B cell (primary cell): ENCODE results near the gene TDO2. TPM values are rescaled to one million over a fixed set of nuclear protein-coding genes. Genes with fewer than 3 reads are reported as not detected.

Source experiments
- ATAC-seq: fragments of 200-7000 bp; cut with Tn5 transposase; one replicate; pipeline ENCODE4 v1.10.0; 2021; ENCODE audit warnings: low read depth, mild to moderate bottlenecking, moderate number of reproducible peaks, moderate library complexity
- CTCF ChIA-PET: fragments of 350-600 bp; sonication (Branson Sonifier 250); formaldehyde crosslinking; loops from one replicate; lab custom pipeline; 2021; ENCODE audit warnings: antibody characterized with exemption, inconsistent platforms; lab: Charles Lee
- POLR2A ChIA-PET: fragments of 350-600 bp; sonication (Branson Sonifier 250); formaldehyde crosslinking; loops from one replicate; lab custom pipeline; 2021; ENCODE audit warnings: antibody characterized with exemption; lab: Charles Lee
- DNase-seq: peaks from one replicate; pipeline ENCODE4 v3.0.0; 2013
- H2AFZ ChIP-seq: 2 replicates; pipeline ENCODE4 v1.6.1; 2012; ENCODE audit warnings: mild to moderate bottlenecking, low read depth, low read length; ENCODE audit not compliant: insufficient read depth, poor library complexity, severe bottlenecking
- H3K27ac ChIP-seq, 2 donors: 1 replicate in 1 of 2; 2 replicates in 1 of 2; pipeline ENCODE4 v1.5.1; 2012 to 2013; ENCODE audit warnings: low read length in 2 of 2, mild to moderate bottlenecking in 2 of 2, moderate library complexity in 1 of 2
- H3K27me3 ChIP-seq, 4 experiments: fragments of 200-600 bp in 1 of 4; sonication (generic) in 1 of 4; replicated peaks in 1 of 4; 1 replicate in 2 of 4; 2 replicates in 2 of 4; pipeline versions ENCODE4 v1.6.1 to v1.7.0; 2013 to 2016; ENCODE audit warnings: low read length in 3 of 4, mild to moderate bottlenecking in 2 of 4, mixed read lengths in 1 of 4, moderate library complexity in 1 of 4; ENCODE audit not compliant: insufficient read depth in 4 of 4, control insufficient read depth in 3 of 4; ENCODE audit errors: control extremely low read depth in 1 of 4
- H3K36me3 ChIP-seq, 2 experiments: replicated peaks in 1 of 2; 1 replicate in 1 of 2; 2 replicates in 1 of 2; pipeline versions ENCODE4 v1.6.1 to v1.7.1; 2013; ENCODE audit warnings: low read length in 1 of 2; ENCODE audit not compliant: insufficient read depth in 2 of 2, control insufficient read depth in 1 of 2; ENCODE audit errors: control extremely low read depth in 1 of 2, extremely low read depth in 1 of 2
- H3K4me1 ChIP-seq, 2 donors: fragments of 200-600 bp in 1 of 2; sonication (generic) in 1 of 2; 1 replicate in 1 of 2; 2 replicates in 1 of 2; pipeline versions ENCODE4 v1.5.1 to v1.6.1; 2013 to 2017; ENCODE audit warnings: low read length in 2 of 2; ENCODE audit not compliant: control insufficient read depth in 2 of 2, insufficient read depth in 2 of 2
- H3K4me2 ChIP-seq: replicated peaks from 2 replicates; pipeline ENCODE3; 2012; ENCODE audit warnings: mild to moderate bottlenecking, low read depth, low read length; ENCODE audit not compliant: poor library complexity, severe bottlenecking
- H3K4me3 ChIP-seq, 5 experiments: fragments of 200-600 bp in 1 of 5; sonication (generic) in 1 of 5; 1 replicate in 3 of 5; 2 replicates in 2 of 5; pipeline versions ENCODE4 v1.5.1 to v1.7.0; 2011 to 2016; ENCODE audit warnings: low read length in 4 of 5, mild to moderate bottlenecking in 4 of 5, low read depth in 2 of 5, control low read depth in 1 of 5, moderate library complexity in 1 of 5; ENCODE audit not compliant: insufficient read depth in 1 of 5; ENCODE audit errors: control extremely low read depth in 1 of 5, extremely low read depth in 1 of 5
- H3K79me2 ChIP-seq: fragments of 200-600 bp; sonication (generic); one replicate; pipeline ENCODE4 v1.6.0; 2016; ENCODE audit warnings: low read length; ENCODE audit not compliant: control insufficient read depth, insufficient read depth
- H3K9ac ChIP-seq: fragments of 200-600 bp; sonication (generic); 2 replicates; pipeline ENCODE4 v1.6.1; 2017; ENCODE audit warnings: mild to moderate bottlenecking, low read length, moderate library complexity
- H3K9me3 ChIP-seq, 3 donors: one replicate each; pipeline versions ENCODE4 v1.6.1 to v1.7.1; 2013; ENCODE audit warnings: low read length in 2 of 3; ENCODE audit not compliant: control insufficient read depth in 2 of 3, insufficient read depth in 1 of 3; ENCODE audit errors: control extremely low read depth in 1 of 3
- H4K20me1 ChIP-seq: 2 replicates; pipeline ENCODE4 v1.6.0; 2012; ENCODE audit warnings: mild to moderate bottlenecking, low read length; ENCODE audit not compliant: insufficient read depth, control insufficient read depth, poor library complexity, severe bottlenecking
- H3K27ac Mint-ChIP-seq: one replicate; pipeline ENCODE4 v1.8.0; 2021; ENCODE audit warnings: mixed read lengths
- H3K27me3 Mint-ChIP-seq: one replicate; pipeline ENCODE4 v1.8.0; 2021; ENCODE audit warnings: mixed read lengths
- H3K4me1 Mint-ChIP-seq: one replicate; pipeline ENCODE4 v1.8.0; 2021; ENCODE audit warnings: mixed read lengths
- H3K4me3 Mint-ChIP-seq: one replicate; pipeline ENCODE4 v1.8.0; 2021; ENCODE audit warnings: mixed read lengths
- H3K9me3 Mint-ChIP-seq: one replicate; pipeline ENCODE4 v1.8.0; 2022; ENCODE audit warnings: mixed read lengths; ENCODE audit not compliant: insufficient read depth
- EZH2 ChIP-seq: IDR thresholded peaks from 2 replicates; pipeline ENCODE4 v1.6.1; 2012; ENCODE audit warnings: borderline replicate concordance, low read depth, mild to moderate bottlenecking, moderate library complexity, low read length; ENCODE audit not compliant: insufficient read depth, poor library complexity, severe bottlenecking
- WGBS: methylation state at CpG from one replicate; pipeline ENCODE4 v1.1.5; 2013; ENCODE audit warnings: missing lambda C conversion rate; ENCODE audit not compliant: insufficient coverage; 5-methylcytosine and 5-hydroxymethylcytosine counted together
- intact Hi-C: fragments of 100-400 bp; cut with micrococcal nuclease; formaldehyde crosslinking; loops from one replicate; pipeline ENCODE4 v1.10.0; 2022
- polyA plus RNA-seq: library from polyadenylated mRNA; depleted of rRNA; stranded (reverse); fragments of >200 nt; gene quantifications from 2 replicates; pipeline ENCODE4 v1.2.3, GENCODE V29; 2012
- total RNA-seq, 2 donors: library from RNA; stranded (reverse); fragments of 120-200 nt in 1 of 2; gene quantifications; 1 replicate in 1 of 2; 2 replicates in 1 of 2; pipeline versions ENCODE4 v1.2.3 to v1.2.4, GENCODE V29; 2013 to 2022
- TF ChIP-seq, protein P1 (sequence below): fragments of 200-600 bp; IDR thresholded peaks from one replicate; pipeline ENCODE4 v1.8.0; 2022; ENCODE audit warnings: antibody characterized with exemption, mild to moderate bottlenecking

Gene TDO2
- total and polyA plus RNA-seq, 2 donors (not counting 1 experiment from before 2014, with no cell fraction given), result not detected

DNA sequence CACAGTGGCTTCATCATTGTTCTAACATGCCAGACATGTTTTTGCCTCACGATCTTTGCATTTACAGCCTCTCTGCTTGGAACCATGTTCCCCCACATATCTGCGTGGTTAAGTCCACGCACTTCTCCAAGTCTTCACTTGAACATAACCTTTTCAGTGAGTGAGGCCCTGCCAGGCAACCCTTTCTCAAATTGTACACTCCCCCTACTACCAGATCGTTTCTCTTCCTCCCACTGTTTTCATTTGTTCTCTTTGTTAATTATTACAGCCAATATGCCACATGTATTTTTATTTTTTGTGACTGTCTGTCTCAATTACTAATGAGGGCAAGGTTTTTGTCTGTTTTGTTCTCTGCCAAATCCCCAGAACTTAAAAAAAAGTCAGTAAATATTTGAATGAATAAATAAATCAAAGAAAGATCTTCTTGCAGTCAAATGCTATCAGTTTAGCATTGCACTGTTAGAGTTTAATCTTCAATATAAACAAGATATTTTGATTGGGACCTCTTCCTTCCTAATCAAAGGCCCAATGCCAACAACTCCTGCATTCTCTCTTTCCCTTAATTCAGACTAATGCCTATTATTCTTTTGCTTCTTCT, 32.0 kb downstream of the TDO2 start:
- no peaks in the 10 kb centered on the region for H3K79me2 ChIP-seq
- no peak overlapping the region for H3K4me2 ChIP-seq
- WGBS, result 100% methylated on average over 3 of the region's 4 CpGs
- H4K20me1 ChIP-seq, result no peaks in the 10 kb centered on the region
- no peak overlapping the region for H3K4me3 ChIP-seq
- H3K36me3 ChIP-seq, result peaks cover 2 to 27% of the 10 kb centered on the region in 2 experiments
- ATAC-seq (no peak), DNase-seq (no peak)
- ChIA-PET POLR2A (no interaction called here), CTCF (no interaction called here)
- no peak overlapping the region for H3K27ac ChIP-seq
- intact Hi-C loops, result no loop called here
- Mint-ChIP-seq H3K27ac (no peak overlapping the region), H3K4me3 (no peak overlapping the region), H3K27me3 (no peaks in the 10 kb centered on the region), H3K9me3 (no peaks in the 10 kb centered on the region), H3K4me1 (peaks cover under 1% of the 10 kb centered on the region)
- peaks cover 0 to 4% (median 0%) of the 10 kb centered on the region in 3 donors for H3K9me3 ChIP-seq
- H3K27me3 ChIP-seq, result no peaks in the 10 kb centered on the region
- no peak overlapping the region for H3K9ac ChIP-seq
- no peaks in the 10 kb centered on the region for H3K4me1 ChIP-seq
- H2AFZ ChIP-seq, result no peak overlapping the region
- TF ChIP-seq EZH2, result no peak
- TF ChIP-seq, protein P1, sequence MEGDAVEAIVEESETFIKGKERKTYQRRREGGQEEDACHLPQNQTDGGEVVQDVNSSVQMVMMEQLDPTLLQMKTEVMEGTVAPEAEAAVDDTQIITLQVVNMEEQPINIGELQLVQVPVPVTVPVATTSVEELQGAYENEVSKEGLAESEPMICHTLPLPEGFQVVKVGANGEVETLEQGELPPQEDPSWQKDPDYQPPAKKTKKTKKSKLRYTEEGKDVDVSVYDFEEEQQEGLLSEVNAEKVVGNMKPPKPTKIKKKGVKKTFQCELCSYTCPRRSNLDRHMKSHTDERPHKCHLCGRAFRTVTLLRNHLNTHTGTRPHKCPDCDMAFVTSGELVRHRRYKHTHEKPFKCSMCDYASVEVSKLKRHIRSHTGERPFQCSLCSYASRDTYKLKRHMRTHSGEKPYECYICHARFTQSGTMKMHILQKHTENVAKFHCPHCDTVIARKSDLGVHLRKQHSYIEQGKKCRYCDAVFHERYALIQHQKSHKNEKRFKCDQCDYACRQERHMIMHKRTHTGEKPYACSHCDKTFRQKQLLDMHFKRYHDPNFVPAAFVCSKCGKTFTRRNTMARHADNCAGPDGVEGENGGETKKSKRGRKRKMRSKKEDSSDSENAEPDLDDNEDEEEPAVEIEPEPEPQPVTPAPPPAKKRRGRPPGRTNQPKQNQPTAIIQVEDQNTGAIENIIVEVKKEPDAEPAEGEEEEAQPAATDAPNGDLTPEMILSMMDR, result no peak

GRCh38 chr4:155941085-155941790, 37.7 kb downstream of the TDO2 start:
- H3K9me3 Mint-ChIP-seq, result no peaks in the 10 kb centered on the region
- H3K4me1 Mint-ChIP-seq, result no peaks in the 10 kb centered on the region
- Histone ChIP-seq H3K27ac (no peak overlapping the region), H3K4me1 (no peaks in the 10 kb centered on the region), H3K36me3 (peaks cover 8 to 30% of the 10 kb centered on the region in 2 experiments), H3K27me3 (no peaks in the 10 kb centered on the region), H2AFZ (no peak overlapping the region), H3K79me2 (no peaks in the 10 kb centered on the region), H3K9ac (no peak overlapping the region), H3K9me3 (no peaks in the 10 kb centered on the region), H4K20me1 (no peaks in the 10 kb centered on the region), H3K4me2 (no peak overlapping the region), H3K4me3 (no peak overlapping the region)
- CTCF ChIA-PET, result interaction anchor here (1.0 kb wide), 1 partner anchor 12 kb away, joined by 3 read pairs; no protein-coding TSS in a partner anchor
- no peak overlapping the region for H3K4me3 Mint-ChIP-seq
- no peak overlapping the region for H3K27ac Mint-ChIP-seq
- intact Hi-C loops, result no loop called here
- POLR2A ChIA-PET, result no interaction called here
- ATAC-seq, result no peak
- 100% methylated on average over 4 of the region's 6 CpGs for WGBS
- DNase-seq, result no peak
- H3K27me3 Mint-ChIP-seq, result no peaks in the 10 kb centered on the region
- TF ChIP-seq, protein P1, result no peak
- no peak for TF ChIP-seq EZH2
